Mucosa of descending colon (tissue), 3 donors: Measurements from ENCODE around the gene NTM. TPM values are rescaled to one million over a fixed set of nuclear protein-coding genes. Genes with fewer than 3 reads are reported as not detected.

Experiments used
- ATAC-seq: fragments of 200-7000 bp; cut with Tn5 transposase; one replicate; pipeline ENCODE4 v1.9.1; 2020; ENCODE audit warnings: mild to moderate bottlenecking, moderate library complexity
- DNase-seq, 3 donors: peaks; one replicate each; pipeline ENCODE4 v3.0.0-alpha.2; 2020
- H3K36me3 ChIP-seq: fragments of 200-600 bp; one replicate; pipeline ENCODE4 v1.8.0; 2021; ENCODE audit warnings: low read depth, mild to moderate bottlenecking
- H3K4me1 ChIP-seq: fragments of 200-600 bp; one replicate; pipeline ENCODE4 v1.8.0; 2021; ENCODE audit warnings: low read depth, mild to moderate bottlenecking
- H3K4me3 ChIP-seq: fragments of 200-600 bp; one replicate; pipeline ENCODE4 v1.8.0; 2021; ENCODE audit warnings: mild to moderate bottlenecking
- H3K9me3 ChIP-seq: fragments of 200-600 bp; one replicate; pipeline ENCODE4 v1.8.0; 2021; ENCODE audit warnings: mild to moderate bottlenecking
- CTCF ChIP-seq: fragments of 200-600 bp; IDR thresholded peaks from one replicate; pipeline ENCODE4 v1.8.0; 2022; ENCODE audit warnings: antibody characterized with exemption, mild to moderate bottlenecking
- intact Hi-C, 2 donors: fragments of 100-400 bp; cut with DNase I in 1 of 2; cut with micrococcal nuclease in 1 of 2; formaldehyde crosslinking; loops; one replicate each; pipeline versions ENCODE4 v1.11.0 to v1.11.1; 2022; cut with DNase I, micrococcal nuclease
- total RNA-seq, 3 donors: library from RNA; stranded (reverse); fragmentation: NEBNext Ultra II Directional in 2 of 3; extraction: Animal tissue kit (Norgen Biotek cat#: 25700) in 2 of 3; gene quantifications; one replicate each; pipeline versions ENCODE4 v1.2.1 to v1.2.4, GENCODE V29; 2021 to 2023
- donor health status: DM: no; HTN: no; CAD: no; lungs with moderate emphysema.
- donor health status: DM: no; HTN: no; CAD: no.
- donor health status: DM: no; HTN: yes; CAD: no.

NTM gene
- total RNA-seq, 3 donors from 2014 or later, result 0.64 to 7.7 (median 1.2) TPM

- no peak for DNase-seq
- Histone ChIP-seq H3K4me1 (no peaks in the 10 kb centered on the region), H3K36me3 (no peaks in the 10 kb centered on the region), H3K9me3 (no peaks in the 10 kb centered on the region), H3K4me3 (no peak overlapping the region)
- intact Hi-C loops, result no loop called here
- ATAC-seq, result no peak
- no peak for TF ChIP-seq CTCF
Observed at GRCh38 chr11:132047167-132047566, 676.8 kb downstream of the NTM start.

GRCh38 chr11:132048040-132048439 is 677.6 kb downstream of the NTM start:
- ATAC-seq, result no peak
- Histone ChIP-seq H3K4me3 (no peak overlapping the region), H3K4me1 (no peaks in the 10 kb centered on the region), H3K36me3 (no peaks in the 10 kb centered on the region), H3K9me3 (no peaks in the 10 kb centered on the region)
- intact Hi-C loops, result no loop called here
- DNase-seq, result no peak
- no peak for TF ChIP-seq CTCF

- Histone ChIP-seq H3K36me3 (no peaks in the 10 kb centered on the region), H3K4me3 (no peak overlapping the region), H3K9me3 (no peaks in the 10 kb centered on the region), H3K4me1 (no peaks in the 10 kb centered on the region)
- DNase-seq (no peak), ATAC-seq (no peak)
- TF ChIP-seq CTCF, result no peak
- intact Hi-C loops, result no loop called here
Observed at GRCh38 chr11:132049205-132049604, 678.8 kb downstream of the NTM start.

- H3K4me3 ChIP-seq, result no peak overlapping the region
- no peak for DNase-seq
- H3K4me1 ChIP-seq, result no peaks in the 10 kb centered on the region
- TF ChIP-seq CTCF, result no peak
- no peak for ATAC-seq
- H3K9me3 ChIP-seq, result no peaks in the 10 kb centered on the region
- intact Hi-C loops, result no loop called here
- no peaks in the 10 kb centered on the region for H3K36me3 ChIP-seq
Observed at GRCh38 chr11:132050049-132050448, 679.6 kb downstream of the NTM start.

- no peak overlapping the region for H3K4me3 ChIP-seq
- DNase-seq, result no peak
- H3K9me3 ChIP-seq, result no peaks in the 10 kb centered on the region
- ATAC-seq, result no peak
- no peak for TF ChIP-seq CTCF
- H3K4me1 ChIP-seq, result no peaks in the 10 kb centered on the region
- intact Hi-C loops, result no loop called here
- no peaks in the 10 kb centered on the region for H3K36me3 ChIP-seq
Observed at GRCh38 chr11:132050577-132051165, 680.3 kb downstream of the NTM start.

- DNase-seq (no peak), ATAC-seq (no peak)
- no peaks in the 10 kb centered on the region for H3K9me3 ChIP-seq
- no peaks in the 10 kb centered on the region for H3K36me3 ChIP-seq
- no peak for TF ChIP-seq CTCF
- intact Hi-C loops, result no loop called here
- H3K4me1 ChIP-seq, result no peaks in the 10 kb centered on the region
- H3K4me3 ChIP-seq, result no peak overlapping the region
Observed at GRCh38 chr11:132051704-132052103, 681.3 kb downstream of the NTM start.
